Skeletal muscle satellite cell (primary cell): ENCODE data around the gene EPDR1.

Experiments used
- H3K27me3 ChIP-seq: 2 replicates; pipeline ENCODE4 v1.7.0; 2013; ENCODE audit warnings: low read length; ENCODE audit not compliant: control insufficient read depth, insufficient read depth
- H3K36me3 ChIP-seq: 2 replicates; pipeline ENCODE4 v1.7.0; 2013; ENCODE audit warnings: mild to moderate bottlenecking, control low read depth, low read length; ENCODE audit not compliant: insufficient read depth
- H3K4me1 ChIP-seq: 2 replicates; pipeline ENCODE4 v1.7.0; 2013; ENCODE audit warnings: low read length; ENCODE audit not compliant: control insufficient read depth, insufficient read depth
- H3K4me2 ChIP-seq: 2 replicates; pipeline ENCODE4 v1.7.0; 2013; ENCODE audit warnings: mild to moderate bottlenecking, low read length
- H3K4me3 ChIP-seq: 2 replicates; pipeline ENCODE4 v1.7.0; 2013; ENCODE audit warnings: low read length
- H3K9ac ChIP-seq: 2 replicates; pipeline ENCODE4 v1.7.0; 2013; ENCODE audit warnings: mild to moderate bottlenecking, low read depth, low read length, moderate library complexity
- H3K9me3 ChIP-seq: replicated peaks from 2 replicates; pipeline ENCODE4 v1.7.0; 2013; ENCODE audit warnings: mild to moderate bottlenecking, control low read depth, low read length

EPDR1 gene

GRCh38 chr7:37916673-37917660 is 3.5 kb upstream of the EPDR1 start, which contains the start of gene SFRP4:
Gene SFRP4, minus strand, starts transcription at chr7:37916817. Its CDS starts 280 bp downstream, at chr7:37916537.
- Histone ChIP-seq H3K27me3 (peaks cover 47% of the 10 kb centered on the region), H3K36me3 (no peaks in the 10 kb centered on the region), H3K9me3 (no peaks in the 10 kb centered on the region), H3K4me3 (peak within 1 kb of the TSS; percentile 66), H3K4me2 (peak within 1 kb of the TSS; percentile 85), H3K9ac (peak within 1 kb of the TSS; percentile 54), H3K4me1 (peaks cover 36% of the 10 kb centered on the region)

DNA sequence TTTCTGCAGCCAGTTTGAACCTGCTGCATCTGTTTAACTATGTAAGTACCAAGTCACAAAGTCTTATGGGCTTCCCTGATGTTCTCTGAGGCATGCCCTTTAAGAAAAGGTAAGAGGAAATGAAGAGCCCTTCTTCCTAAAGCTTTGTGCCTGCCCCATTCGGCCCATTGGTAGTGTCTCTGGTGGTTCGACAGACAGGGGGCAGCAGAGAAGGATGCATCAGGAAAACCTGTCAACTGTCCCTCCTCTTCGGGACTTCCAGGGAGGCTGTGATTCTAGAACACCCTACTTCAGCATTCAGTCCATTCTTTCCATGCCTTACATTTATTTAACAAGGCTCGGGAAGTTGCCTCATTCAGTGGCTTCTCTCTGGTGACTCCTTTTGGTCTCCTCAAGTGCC is 1.9 kb upstream of the EPDR1 start:
- Histone ChIP-seq H3K4me1 (peaks cover 34% of the 10 kb centered on the region), H3K4me3 (no peak overlapping the region), H3K4me2 (no peak overlapping the region), H3K9ac (no peak overlapping the region), H3K9me3 (no peaks in the 10 kb centered on the region), H3K27me3 (peaks cover 43% of the 10 kb centered on the region), H3K36me3 (no peaks in the 10 kb centered on the region)

- Histone ChIP-seq H3K4me2 (peak overlapping the region; percentile 91), H3K27me3 (peaks cover 27% of the 10 kb centered on the region), H3K9me3 (no peaks in the 10 kb centered on the region), H3K36me3 (no peaks in the 10 kb centered on the region), H3K4me3 (peak overlapping the region; percentile 81), H3K9ac (peak overlapping the region; percentile 83), H3K4me1 (peaks cover 26% of the 10 kb centered on the region)
These were observed 687 bp downstream of the EPDR1 start for GRCh38 chr7:37920849-37921805.

- Histone ChIP-seq H3K4me3 (peak overlapping the region; percentile 81), H3K27me3 (peaks cover 23% of the 10 kb centered on the region), H3K9me3 (no peaks in the 10 kb centered on the region)
These were observed 1.4 kb downstream of the EPDR1 start for GRCh38 chr7:37921876-37922275.

GRCh38 chr7:37923996-37924395 is 3.6 kb downstream of the EPDR1 start:
- Histone ChIP-seq H3K4me2 (no peak overlapping the region), H3K4me1 (peaks cover 28% of the 10 kb centered on the region), H3K36me3 (no peaks in the 10 kb centered on the region), H3K9me3 (no peaks in the 10 kb centered on the region), H3K27me3 (peaks cover 11% of the 10 kb centered on the region), H3K9ac (no peak overlapping the region), H3K4me3 (no peak overlapping the region)

More at GRCh38 chr7:37921876-37922275, 1.4 kb downstream of the EPDR1 start:
- Histone ChIP-seq H3K4me2 (peak overlapping the region; percentile 91), H3K9ac (peak overlapping the region; percentile 83), H3K36me3 (no peaks in the 10 kb centered on the region), H3K4me1 (peaks cover 19% of the 10 kb centered on the region)

DNA sequence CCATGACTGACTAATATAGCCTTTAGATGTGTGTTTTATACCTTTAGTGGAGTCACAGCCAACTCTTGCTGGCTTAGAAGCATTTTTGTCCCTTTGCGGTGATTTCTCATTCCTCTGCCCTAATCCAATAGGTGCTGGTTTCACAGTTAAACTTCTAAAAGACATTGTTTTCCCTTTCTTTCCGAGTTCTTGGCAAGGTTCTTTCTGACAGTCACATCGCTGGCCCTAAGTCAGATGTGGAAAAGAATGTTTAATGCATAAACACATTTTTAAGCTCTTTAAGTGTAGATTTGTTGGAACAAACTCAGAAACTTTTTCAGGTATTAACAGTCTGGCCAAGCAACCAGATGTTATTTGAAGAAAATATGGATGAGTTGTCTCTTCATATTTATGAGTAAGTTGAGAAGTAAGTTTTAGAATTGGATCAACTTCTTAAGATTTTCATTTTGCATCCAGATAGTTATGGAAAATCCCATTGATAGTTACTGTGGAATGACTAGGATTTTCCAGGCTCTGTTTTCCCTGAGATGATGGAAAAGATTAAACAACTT is 4.1 kb downstream of the EPDR1 start:
- H3K4me1 ChIP-seq = peaks cover 28% of the 10 kb centered on the region
- no peak overlapping the region for H3K4me3 ChIP-seq
- peaks cover 7% of the 10 kb centered on the region for H3K27me3 ChIP-seq
- no peak overlapping the region for H3K4me2 ChIP-seq
- no peak overlapping the region for H3K9ac ChIP-seq
- no peaks in the 10 kb centered on the region for H3K9me3 ChIP-seq
- H3K36me3 ChIP-seq = no peaks in the 10 kb centered on the region

- Histone ChIP-seq H3K27me3 (peaks cover 5% of the 10 kb centered on the region), H3K9me3 (no peaks in the 10 kb centered on the region), H3K4me1 (peaks cover 33% of the 10 kb centered on the region), H3K9ac (no peak overlapping the region), H3K4me2 (no peak overlapping the region), H3K36me3 (no peaks in the 10 kb centered on the region), H3K4me3 (no peak overlapping the region)
These were observed 5.2 kb downstream of the EPDR1 start for GRCh38 chr7:37925620-37926019.

- Histone ChIP-seq H3K9me3 (no peaks in the 10 kb centered on the region), H3K4me2 (no peak overlapping the region), H3K36me3 (no peaks in the 10 kb centered on the region), H3K27me3 (peaks cover 5% of the 10 kb centered on the region), H3K4me3 (no peak overlapping the region), H3K4me1 (peaks cover 30% of the 10 kb centered on the region), H3K9ac (no peak overlapping the region)
These were observed 7.5 kb downstream of the EPDR1 start for GRCh38 chr7:37927773-37928444.

DNA sequence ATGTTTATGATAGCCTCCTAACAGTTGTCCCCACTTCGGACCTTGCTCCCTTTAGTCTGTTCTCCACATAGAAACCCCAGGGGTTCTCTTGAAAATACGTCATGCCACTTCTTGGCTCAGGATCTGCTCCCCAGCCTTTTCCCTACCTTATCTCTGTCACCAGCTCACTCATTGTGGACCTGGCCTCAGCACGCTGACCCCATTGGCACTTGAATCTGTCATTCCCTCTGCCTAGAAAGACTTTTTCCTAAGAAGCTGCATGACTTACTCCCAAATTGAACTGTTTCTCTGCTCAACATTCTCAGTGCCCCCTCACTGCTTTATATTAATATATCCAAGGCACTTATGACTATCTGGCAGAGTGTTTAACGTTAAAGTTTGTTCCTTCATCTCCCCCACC is 8.4 kb downstream of the EPDR1 start:
- no peak overlapping the region for H3K9ac ChIP-seq
- H3K9me3 ChIP-seq = no peaks in the 10 kb centered on the region
- no peak overlapping the region for H3K4me2 ChIP-seq
- H3K4me1 ChIP-seq = peaks cover 30% of the 10 kb centered on the region
- H3K4me3 ChIP-seq = no peak overlapping the region
- peaks cover 5% of the 10 kb centered on the region for H3K27me3 ChIP-seq
- no peaks in the 10 kb centered on the region for H3K36me3 ChIP-seq

- Histone ChIP-seq H3K4me1 (peaks cover 30% of the 10 kb centered on the region), H3K4me3 (peak overlapping the region; percentile 7), H3K9ac (peak overlapping the region; percentile 8), H3K9me3 (no peaks in the 10 kb centered on the region), H3K27me3 (peaks cover 5% of the 10 kb centered on the region), H3K4me2 (peak overlapping the region; percentile 54), H3K36me3 (no peaks in the 10 kb centered on the region)
These were observed 9.9 kb downstream of the EPDR1 start for GRCh38 chr7:37930226-37930948.
